RKO (cell line): ENCODE results near the gene PIP4K2C.
"Not testable (repeated sequence)": the region's sequence is repeated elsewhere in the genome, so short reads cannot be mapped to it uniquely, and the experiment has no call there.

Experiments
- DNase-seq: peaks from one replicate; pipeline ENCODE4 v3.0.0-alpha.2; 2016; ENCODE audit warnings: low spot score

Gene PIP4K2C

GRCh38 chr12:57609781-57610553, 19.0 kb downstream of the PIP4K2C start:
- no peak for DNase-seq

- no peak for DNase-seq
These were observed 19.6 kb downstream of the PIP4K2C start for GRCh38 chr12:57610554-57611107.

GRCh38 chr12:57611108-57611826, 20.3 kb downstream of the PIP4K2C start, which contains the start of gene ARHGEF25:
TSS of gene ARHGEF25 (plus strand) at chr12:57611435. CDS start at chr12:57611895, 460 bp downstream.
- no peak for DNase-seq

- no peak for DNase-seq
These were observed 21.1 kb downstream of the PIP4K2C start for GRCh38 chr12:57611827-57612710.

GRCh38 chr12:57612711-57613426, 21.9 kb downstream of the PIP4K2C start:
- DNase-seq, result no peak

DNA sequence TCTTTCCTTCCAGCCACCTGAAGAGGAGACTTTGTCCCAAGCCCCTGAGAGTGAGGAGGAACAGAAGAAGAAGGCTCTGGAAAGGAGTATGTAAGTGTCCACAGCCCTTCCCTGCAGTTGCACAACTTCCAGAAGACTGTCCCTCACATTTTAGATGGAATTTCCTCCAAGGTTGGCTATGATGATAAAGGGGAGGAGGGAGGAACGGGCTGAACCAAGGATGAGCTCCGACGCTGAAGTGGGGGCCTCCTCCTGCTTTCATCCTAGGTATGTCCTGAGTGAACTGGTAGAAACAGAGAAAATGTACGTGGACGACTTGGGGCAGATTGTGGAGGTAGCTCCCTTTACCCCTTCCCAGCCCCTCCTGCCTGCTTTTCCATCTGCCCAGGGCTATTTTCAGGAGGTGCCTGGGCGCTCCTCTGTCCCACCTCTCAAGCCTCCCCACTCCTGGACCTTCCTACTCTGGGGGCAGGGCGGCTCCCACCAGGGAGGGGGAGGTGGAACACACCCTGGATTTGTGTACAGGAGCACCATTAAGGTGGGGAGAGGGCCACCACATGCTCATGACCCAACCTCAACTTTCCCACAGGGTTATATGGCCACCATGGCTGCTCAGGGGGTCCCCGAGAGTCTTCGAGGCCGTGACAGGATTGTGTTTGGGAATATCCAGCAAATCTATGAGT, 22.6 kb downstream of the PIP4K2C start:
- no peak for DNase-seq

DNA sequence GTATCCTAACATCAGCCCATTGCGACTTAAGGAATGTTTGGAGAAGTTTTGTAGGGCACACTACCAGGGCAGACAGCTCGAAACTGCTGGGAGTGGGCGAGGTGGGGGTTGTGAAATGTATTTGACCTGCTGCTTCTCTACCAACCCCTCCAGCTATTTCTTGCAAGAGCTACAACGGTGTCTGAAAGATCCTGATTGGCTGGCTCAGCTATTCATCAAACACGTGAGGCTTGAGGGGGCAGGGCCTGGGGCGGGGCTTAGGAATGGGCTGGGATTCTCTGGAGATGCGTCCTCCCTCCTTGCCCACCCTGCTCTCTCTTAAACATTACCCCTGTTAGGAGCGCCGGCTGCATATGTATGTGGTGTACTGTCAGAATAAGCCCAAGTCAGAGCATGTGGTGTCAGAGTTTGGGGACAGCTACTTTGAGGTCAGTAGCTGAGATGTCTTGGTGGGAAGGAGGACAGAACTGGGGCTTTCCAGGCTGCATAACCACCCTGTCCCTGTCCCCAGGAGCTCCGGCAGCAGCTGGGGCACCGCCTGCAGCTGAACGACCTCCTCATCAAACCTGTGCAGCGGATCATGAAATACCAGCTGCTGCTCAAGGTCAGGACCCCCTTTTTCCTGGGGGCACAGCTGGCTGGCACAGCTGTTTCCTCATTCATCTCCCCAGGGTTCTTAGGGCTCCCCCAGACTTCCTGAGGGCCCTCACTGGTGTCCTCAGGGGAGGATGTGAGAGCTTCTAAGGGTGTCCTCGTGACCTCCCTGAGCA, 23.4 kb downstream of the PIP4K2C start:
- DNase-seq, result no peak

GRCh38 chr12:57614948-57615500, 24.0 kb downstream of the PIP4K2C start:
- no peak for DNase-seq

DNA sequence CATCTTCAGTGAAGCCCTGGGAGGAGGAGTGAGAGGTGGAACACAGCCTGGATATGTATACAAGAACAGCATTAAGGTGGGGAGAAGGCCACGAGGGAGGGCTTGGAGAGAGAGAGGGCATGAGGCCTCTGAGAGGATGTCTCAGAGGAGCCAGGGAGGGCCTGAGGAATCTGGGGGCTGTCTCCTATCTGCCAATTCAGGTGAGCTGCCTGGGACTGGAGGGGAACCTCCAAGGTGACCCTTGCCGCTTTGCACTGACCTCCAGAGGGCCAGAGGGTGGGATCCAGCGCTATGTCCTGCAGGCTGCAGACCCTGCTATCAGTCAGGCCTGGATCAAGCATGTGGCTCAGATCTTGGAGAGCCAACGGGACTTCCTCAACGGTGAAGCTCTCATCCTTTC, 24.6 kb downstream of the PIP4K2C start:
- DNase-seq, result no peak

GRCh38 chr12:57616383-57617101, 25.6 kb downstream of the PIP4K2C start:
- peak; percentile 26 for DNase-seq

GRCh38 chr12:57617942-57618341, 26.9 kb downstream of the PIP4K2C start:
- DNase-seq, result no peak

DNA sequence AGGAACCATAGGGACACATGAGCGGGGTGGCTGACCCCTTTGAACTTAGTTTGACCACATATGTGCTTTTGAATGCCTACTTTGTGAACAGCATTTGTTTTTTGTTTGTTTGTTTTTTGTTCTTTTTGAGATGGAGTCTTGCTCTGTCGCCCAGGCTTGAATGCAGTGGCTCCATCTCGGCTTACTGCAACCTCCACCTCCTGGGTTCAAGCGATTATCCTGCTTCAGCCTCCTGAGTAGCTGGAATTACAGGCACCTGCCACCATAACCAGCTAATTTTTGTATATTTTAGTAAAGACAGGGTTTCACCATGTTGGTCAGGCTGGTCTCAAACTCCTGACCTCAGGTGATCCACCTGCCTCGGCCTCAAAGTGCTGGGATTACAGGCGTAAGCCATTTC, 27.4 kb downstream of the PIP4K2C start:
- DNase-seq, result not testable (repeated sequence)

DNA sequence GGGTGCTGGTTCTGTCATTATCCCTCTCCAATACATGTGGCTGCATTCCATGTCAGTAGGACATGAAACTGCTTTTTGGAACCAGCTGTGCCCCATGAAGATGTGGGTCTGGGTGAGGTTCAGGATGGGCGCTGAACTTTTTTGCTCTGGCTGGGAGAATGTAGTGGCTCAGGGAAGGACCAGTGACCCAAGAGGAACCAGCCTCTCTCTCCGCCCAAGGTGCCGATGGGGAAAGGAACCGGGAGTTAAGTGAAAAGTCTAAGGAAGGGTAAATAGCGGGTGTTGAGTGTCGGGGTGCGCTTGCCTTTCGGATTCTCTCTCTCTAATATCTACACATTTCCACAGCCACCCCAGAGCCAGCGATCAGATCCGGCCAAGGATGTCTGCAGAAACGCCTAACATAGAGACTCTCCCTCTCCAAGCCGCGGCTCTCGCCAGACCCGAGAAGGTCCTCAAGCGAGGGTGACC, 28.0 kb downstream of the PIP4K2C start:
- DNase-seq, result no peak

GRCh38 chr12:57619434-57620244, 28.6 kb downstream of the PIP4K2C start:
- DNase-seq, result no peak

GRCh38 chr12:57620245-57620935, 29.4 kb downstream of the PIP4K2C start:
- DNase-seq, result no peak

DNA sequence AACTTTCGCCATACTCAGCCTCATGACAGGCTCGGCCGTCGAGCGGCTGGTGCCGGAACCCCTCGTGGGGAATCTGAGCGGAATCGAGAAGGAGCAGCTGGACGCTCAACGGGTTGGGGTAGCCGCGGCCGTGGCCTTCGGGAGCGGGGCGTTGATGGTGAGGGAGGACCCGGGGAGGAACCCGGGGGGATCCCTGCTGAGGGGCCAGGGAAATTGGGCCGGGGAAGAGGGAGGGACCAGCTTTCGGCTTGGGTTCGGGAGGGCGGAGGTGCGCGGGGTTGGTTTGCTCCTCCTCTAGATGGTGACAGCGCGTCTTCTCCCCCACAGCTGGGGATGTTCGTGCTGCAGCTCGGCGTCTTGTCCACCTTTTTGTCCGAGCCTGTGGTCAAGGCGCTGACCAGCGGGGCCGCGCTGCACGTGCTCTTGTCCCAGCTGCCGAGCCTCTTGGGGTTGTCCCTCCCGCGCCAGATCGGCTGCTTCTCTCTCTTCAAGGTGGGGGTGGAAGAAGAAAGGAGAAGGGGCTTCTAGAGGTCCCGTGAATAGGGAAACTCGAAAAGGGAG, 30.0 kb downstream of the PIP4K2C start:
- DNase-seq, result no peak
